Esophagus muscularis mucosa (tissue), 4 donors: ENCODE data around the gene TENM4.

ENCODE experiments used
- CTCF ChIP-seq, 3 experiments: fragments of 200-600 bp in 2 of 3; fragments of 450-650 bp in 1 of 3; sonication (generic) in 2 of 3; IDR thresholded peaks; one replicate each; pipeline ENCODE4 v1.5.1; 2017 to 2019; ENCODE audit warnings: antibody characterized with exemption in 3 of 3, mild to moderate bottlenecking in 2 of 3, moderate library complexity in 1 of 3
- EP300 ChIP-seq: sonication (generic); formaldehyde crosslinking; IDR thresholded peaks from one replicate; pipeline ENCODE4 v1.6.1; 2017; ENCODE audit warnings: antibody characterized with exemption
- POLR2A ChIP-seq: fragments of 450-650 bp; IDR thresholded peaks from one replicate; pipeline ENCODE4 v1.6.1; 2017; ENCODE audit warnings: antibody characterized with exemption, moderate library complexity, mild to moderate bottlenecking, low read depth
- POLR2AphosphoS5 ChIP-seq, 2 donors: sonication (generic); formaldehyde crosslinking; IDR thresholded peaks; one replicate each; pipeline ENCODE4 v1.6.1; 2017; ENCODE audit warnings: antibody characterized with exemption in 2 of 2

- no peak for TF ChIP-seq CTCF (IDR thresholded peaks at IDR 0.05)
- no peak for TF ChIP-seq POLR2AphosphoS5 (IDR thresholded peaks at IDR 0.05)
- no peak for TF ChIP-seq POLR2A
- no peak for TF ChIP-seq EP300
Observed at GRCh38 chr11:79055856-79056631, 384.8 kb downstream of the TENM4 start.
